ENCODE measurements around the gene TBCA.

- TF ChIP-seq CTCF (conservative IDR thresholded peaks at IDR 0.05; ENCODE audit: low read depth, low read length) = no peak
- no peak for TF ChIP-seq EZH2 (IDR thresholded peaks at IDR 0.05; ENCODE audit: low read length, unreplicated experiment)
Measured at GRCh38 chr5:77734885-77735284, 41.3 kb downstream of the TBCA start.
